Stimulated activated CD8-positive, alpha-beta memory T cell treated with anti-CD3 and anti-CD28 coated beads, Interleukin-15, amount 100 ng/mL, for 1 hour (primary cell): ENCODE results near the gene FRS2.

Experiments used
- DNase-seq: peaks from one replicate; pipeline ENCODE4 v3.0.0-alpha.2; 2020; ENCODE audit warnings: low read depth

Gene FRS2

GRCh38 chr12:69501154-69501895, 31.1 kb downstream of the FRS2 start:
- DNase-seq: no peak

GRCh38 chr12:69502345-69503081, 32.3 kb downstream of the FRS2 start:
- no peak for DNase-seq

GRCh38 chr12:69508091-69508490, 37.9 kb downstream of the FRS2 start:
- no peak for DNase-seq

- DNase-seq: no peak
Measured at GRCh38 chr12:69508621-69509020, 38.4 kb downstream of the FRS2 start.

- no peak for DNase-seq
Measured at GRCh38 chr12:69509308-69509736, 39.1 kb downstream of the FRS2 start.

- no peak for DNase-seq
Measured at GRCh38 chr12:69509904-69510827, 40.0 kb downstream of the FRS2 start.

- no peak for DNase-seq
Measured at GRCh38 chr12:69511016-69511415, 40.8 kb downstream of the FRS2 start.

- DNase-seq: no peak
Measured at GRCh38 chr12:69511469-69512267, 41.5 kb downstream of the FRS2 start.

- DNase-seq: no peak
Measured at GRCh38 chr12:69512820-69513219, 42.6 kb downstream of the FRS2 start.

- DNase-seq: no peak
Measured at GRCh38 chr12:69513297-69513696, 43.1 kb downstream of the FRS2 start.

- DNase-seq: no peak
Measured at GRCh38 chr12:69514111-69514510, 43.9 kb downstream of the FRS2 start.

- no peak for DNase-seq
Measured at GRCh38 chr12:69514845-69515244, 44.7 kb downstream of the FRS2 start.

GRCh38 chr12:69515394-69515930, 45.3 kb downstream of the FRS2 start:
- no peak for DNase-seq

GRCh38 chr12:69516950-69517349, 46.8 kb downstream of the FRS2 start:
- no peak for DNase-seq

- no peak for DNase-seq
Measured at GRCh38 chr12:69517406-69517805, 47.2 kb downstream of the FRS2 start.

GRCh38 chr12:69519871-69520270, 49.7 kb downstream of the FRS2 start:
- no peak for DNase-seq

GRCh38 chr12:69523433-69524330, 53.5 kb downstream of the FRS2 start:
- no peak for DNase-seq

- no peak for DNase-seq
Measured at GRCh38 chr12:69524331-69524630, 54.1 kb downstream of the FRS2 start.

GRCh38 chr12:69524755-69525469, 54.7 kb downstream of the FRS2 start:
- DNase-seq: no peak
